Prostate gland (tissue), 2 donors: Measurements from ENCODE around the gene RGPD4. TPM values are rescaled to one million over a fixed set of nuclear protein-coding genes. Genes with fewer than 3 reads are reported as not detected.

Experiments
- DNase-seq: peaks from one replicate; pipeline ENCODE4 v3.0.0-alpha.2; 2019; ENCODE audit warnings: low spot score
- H3K27ac ChIP-seq, 2 donors: fragments of 200-600 bp; sonication (generic); 2 replicates each; pipeline ENCODE4 v1.5.1; 2017 to 2019
- H3K27me3 ChIP-seq: fragments of 200-600 bp; sonication (generic); replicated peaks from 2 replicates; pipeline ENCODE4 v1.5.1; 2019; ENCODE audit not compliant: insufficient read depth
- H3K36me3 ChIP-seq, 2 donors: fragments of 200-600 bp; sonication (generic); 1 replicate in 1 of 2; 2 replicates in 1 of 2; pipeline versions ENCODE4 v1.5.1 to v1.8.1; 2017 to 2019
- H3K4me1 ChIP-seq: fragments of 200-600 bp; sonication (generic); replicated peaks from 2 replicates; pipeline ENCODE4 v1.5.1; 2019
- H3K4me3 ChIP-seq, 2 donors: fragments of 200-600 bp; sonication (generic); 2 replicates each; pipeline ENCODE4 v1.5.1; 2017 to 2019
- H3K9me3 ChIP-seq: fragments of 200-600 bp; sonication (generic); 2 replicates; pipeline ENCODE4 v1.5.1; 2017
- CTCF ChIP-seq, 4 experiments: fragments of 200-600 bp in 2 of 4; fragments of 450-650 bp in 2 of 4; sonication (generic) in 2 of 4; IDR thresholded peaks; 1 replicate in 3 of 4; 2 replicates in 1 of 4; pipeline ENCODE4 v1.5.1; 2016 to 2019; ENCODE audit warnings: antibody characterized with exemption in 4 of 4, mild to moderate bottlenecking in 2 of 4, moderate library complexity in 2 of 4
- POLR2A ChIP-seq: fragments of 450-650 bp; IDR thresholded peaks from one replicate; pipeline ENCODE4 v1.6.1; 2016; ENCODE audit warnings: antibody characterized with exemption, mild to moderate bottlenecking
- POLR2AphosphoS5 ChIP-seq: sonication (generic); formaldehyde crosslinking; IDR thresholded peaks from one replicate; pipeline ENCODE4 v1.6.1; 2017; ENCODE audit warnings: antibody characterized with exemption
- WGBS: methylation state at CpG from one replicate; pipeline ENCODE4 v1.1.5; 2018; 5-methylcytosine and 5-hydroxymethylcytosine counted together
- intact Hi-C: fragments of 100-400 bp; cut with DNase I; formaldehyde crosslinking; loops from one replicate; pipeline ENCODE4 v1.14.2; 2022
- total RNA-seq, 2 donors: library from RNA; depleted of rRNA; stranded (reverse); fragments of >200 nt; gene quantifications; one replicate each; pipeline ENCODE4 v1.1.0, GENCODE V29; 2016

The RGPD4 gene
- total RNA-seq, 2 donors from 2014 or later, result 0.17 TPM; not detected in 1

GRCh38 chr2:107810734-107811133, 16.0 kb upstream of the RGPD4 start:
- Histone ChIP-seq H3K9me3 (no peaks in the 10 kb centered on the region), H3K4me3 (no peak overlapping the region), H3K4me1 (no peaks in the 10 kb centered on the region), H3K36me3 (no peaks in the 10 kb centered on the region), H3K27ac (no peak overlapping the region), H3K27me3 (no peaks in the 10 kb centered on the region)
- TF ChIP-seq CTCF (IDR thresholded peaks at IDR 0.05) (no peak), POLR2AphosphoS5 (no peak), POLR2A (no peak)
- intact Hi-C loops, result no loop called here
- 81% methylated on average over 1 of the region's 1 CpG for WGBS
- DNase-seq, result no peak

GRCh38 chr2:107811411-107811810, 15.3 kb upstream of the RGPD4 start:
- TF ChIP-seq POLR2AphosphoS5, result no peak
- no peak for TF ChIP-seq CTCF (IDR thresholded peaks at IDR 0.05)
- TF ChIP-seq POLR2A, result no peak
- 83% methylated on average over 2 of the region's 2 CpGs for WGBS
- intact Hi-C loops, result no loop called here

GRCh38 chr2:107812006-107812405, 14.7 kb upstream of the RGPD4 start:
- Histone ChIP-seq H3K4me1 (no peaks in the 10 kb centered on the region), H3K27me3 (no peaks in the 10 kb centered on the region), H3K4me3 (no peak overlapping the region), H3K36me3 (no peaks in the 10 kb centered on the region), H3K9me3 (no peaks in the 10 kb centered on the region), H3K27ac (no peak overlapping the region)
- intact Hi-C loops, result no loop called here
- DNase-seq, result no peak
- TF ChIP-seq POLR2AphosphoS5, result no peak
- WGBS, result 87% methylated on average over 5 of the region's 5 CpGs

More at GRCh38 chr2:107811411-107811810, 15.3 kb upstream of the RGPD4 start:
- H3K4me3 ChIP-seq, result no peak overlapping the region
- H3K36me3 ChIP-seq, result no peaks in the 10 kb centered on the region
- no peak overlapping the region for H3K27ac ChIP-seq
- H3K9me3 ChIP-seq, result no peaks in the 10 kb centered on the region
- H3K27me3 ChIP-seq, result no peaks in the 10 kb centered on the region
- H3K4me1 ChIP-seq, result no peaks in the 10 kb centered on the region
- DNase-seq, result no peak

GRCh38 chr2:107817378-107817777, 9.3 kb upstream of the RGPD4 start:
- H3K36me3 ChIP-seq, result no peaks in the 10 kb centered on the region
- DNase-seq, result no peak
- no peak overlapping the region for H3K4me3 ChIP-seq
- H3K27ac ChIP-seq, result no peak overlapping the region
- no peaks in the 10 kb centered on the region for H3K4me1 ChIP-seq
- intact Hi-C loops, result no loop called here
- TF ChIP-seq POLR2AphosphoS5 (no peak), POLR2A (no peak), CTCF (IDR thresholded peaks at IDR 0.05) (no peak)
- no peaks in the 10 kb centered on the region for H3K9me3 ChIP-seq
- no peaks in the 10 kb centered on the region for H3K27me3 ChIP-seq
- WGBS, result 83% methylated on average over 5 of the region's 5 CpGs

- H3K27ac ChIP-seq, result no peak overlapping the region
- intact Hi-C loops, result no loop called here
- H3K27me3 ChIP-seq, result no peaks in the 10 kb centered on the region
- no peak for DNase-seq
- TF ChIP-seq POLR2AphosphoS5 (no peak), CTCF (IDR thresholded peaks at IDR 0.05) (no peak), POLR2A (no peak)
- 91% methylated on average over 4 of the region's 4 CpGs for WGBS
- no peak overlapping the region for H3K4me3 ChIP-seq
- H3K4me1 ChIP-seq, result no peaks in the 10 kb centered on the region
- H3K9me3 ChIP-seq, result no peaks in the 10 kb centered on the region
- no peaks in the 10 kb centered on the region for H3K36me3 ChIP-seq
These were observed 4.4 kb upstream of the RGPD4 start for GRCh38 chr2:107822302-107822701.
